T-helper 22 cell (primary cell): ENCODE data around the gene MC3R.
"Not testable (repeated sequence)": the region's sequence is repeated elsewhere in the genome, so short reads cannot be mapped to it uniquely, and the experiment has no call there.

Source experiments
- DNase-seq: peaks from one replicate; pipeline ENCODE4 v3.0.0-alpha.2; 2020; ENCODE audit warnings: low read depth

The MC3R gene

DNA sequence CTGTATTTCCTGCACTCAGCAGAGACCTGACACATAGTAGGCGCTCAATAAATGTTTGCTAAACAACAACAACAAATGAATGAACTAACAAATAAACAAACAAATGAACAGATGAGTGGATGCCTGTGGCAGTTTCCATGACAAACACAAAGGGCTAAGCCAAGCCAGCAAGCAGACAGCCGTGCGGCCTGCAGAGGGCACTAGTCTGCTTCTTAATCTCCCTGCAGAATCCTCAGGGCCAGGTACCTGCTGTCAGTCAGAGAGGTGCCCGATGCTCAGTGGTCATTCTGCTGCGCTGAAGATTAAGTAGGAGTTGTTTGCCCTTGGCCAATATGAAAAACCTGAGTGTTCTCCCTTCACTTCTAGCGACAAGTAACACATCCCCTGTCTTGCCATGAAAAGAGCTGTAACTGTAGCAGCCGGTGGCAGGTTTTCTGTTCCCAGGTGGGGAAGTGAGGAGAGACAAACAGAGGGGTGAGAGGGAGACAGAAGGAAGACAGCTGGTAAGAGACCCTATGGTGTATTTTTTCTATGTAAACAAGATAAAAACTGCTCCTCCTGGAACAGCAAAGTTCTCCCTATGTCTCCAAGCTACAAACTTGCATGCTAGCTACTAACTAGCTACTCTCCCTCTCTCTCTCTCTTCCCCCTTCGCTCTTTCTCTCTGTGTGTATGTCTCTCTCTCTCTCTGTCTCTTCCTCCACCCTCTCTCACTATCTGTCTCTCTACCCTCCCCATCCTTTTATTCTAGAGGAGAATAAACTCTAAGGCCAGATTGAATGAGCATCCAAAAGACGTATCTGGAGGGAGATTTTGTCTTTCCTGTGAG, at the start of gene MC3R:
Gene MC3R (plus strand): TSS at position 779 of the 829 bp plus-strand sequence. CDS start 112 bp downstream, outside the sequence.
- DNase-seq: no peak

DNA sequence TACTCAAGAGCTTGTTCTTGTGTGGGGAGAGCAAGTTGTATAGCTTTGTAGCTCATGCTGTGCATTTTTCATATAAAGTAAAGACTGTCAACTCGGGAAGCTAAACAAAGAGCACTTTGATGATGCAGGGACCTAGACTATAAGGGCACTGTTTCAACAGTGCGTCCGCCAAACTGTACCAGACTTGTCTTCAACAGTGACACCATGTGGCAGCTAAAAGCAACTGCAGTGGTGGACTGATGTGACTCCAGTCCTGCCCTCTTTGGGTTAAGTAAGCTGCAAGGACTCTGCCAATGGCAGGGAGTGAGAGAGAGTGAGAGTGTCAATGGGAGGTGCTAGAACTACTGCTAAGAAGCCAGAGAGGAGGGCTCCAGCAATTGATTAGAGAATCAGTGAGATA, 48.1 kb upstream of the MC3R start:
- DNase-seq: no peak

DNA sequence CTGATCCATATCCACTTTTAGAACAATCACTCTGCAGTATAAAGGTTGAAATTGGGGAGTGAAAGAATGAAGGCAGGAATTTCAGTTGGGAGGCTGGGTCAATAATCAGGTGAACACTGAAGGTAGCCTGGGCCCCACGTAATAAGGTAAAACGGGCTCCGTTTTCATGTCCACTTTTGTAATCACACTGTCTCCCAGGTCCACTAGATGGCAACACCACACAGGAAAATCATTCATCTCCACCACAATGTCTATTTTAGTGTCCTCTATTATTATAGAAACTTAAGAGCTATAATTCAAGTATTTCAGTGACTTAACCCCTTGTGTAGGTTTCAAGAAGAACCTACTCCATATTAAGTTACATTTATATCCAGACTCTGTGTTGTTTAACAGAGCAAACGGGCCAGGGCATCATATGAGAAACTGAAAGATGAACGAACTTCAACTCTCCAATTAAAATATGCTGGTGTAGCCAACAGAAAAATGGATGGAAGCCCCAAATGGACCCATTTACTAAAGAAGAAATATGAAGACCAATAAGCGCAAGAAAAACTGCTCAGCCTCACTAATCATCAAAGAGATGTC, 45.9 kb upstream of the MC3R start:
- no peak for DNase-seq

DNA sequence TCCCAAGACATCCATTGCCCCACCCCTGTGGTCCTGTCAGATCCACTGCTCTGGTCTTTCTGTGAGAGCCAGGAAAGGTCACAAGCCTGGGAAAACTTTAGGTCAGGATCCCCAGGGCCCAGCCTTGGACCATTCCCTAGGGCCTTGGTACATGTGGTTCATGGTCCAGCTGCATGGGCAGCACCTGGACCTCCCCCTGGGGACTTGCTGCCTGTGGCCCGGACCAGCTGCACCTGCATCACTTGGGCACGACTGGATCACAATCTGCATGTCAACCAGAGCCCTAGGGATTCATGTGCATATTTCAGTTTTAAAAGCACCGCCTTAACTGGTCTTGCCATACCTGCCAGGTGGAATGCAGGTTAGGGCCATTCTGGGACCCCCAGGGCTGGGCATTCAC, 44.3 kb upstream of the MC3R start:
- no peak for DNase-seq

- DNase-seq: no peak
These were observed 43.2 kb upstream of the MC3R start for GRCh38 chr20:56205346-56205745.

GRCh38 chr20:56207656-56208055, 40.9 kb upstream of the MC3R start:
- no peak for DNase-seq

- no peak for DNase-seq
These were observed 40.4 kb upstream of the MC3R start for GRCh38 chr20:56208121-56208520.

- no peak for DNase-seq
These were observed 37.5 kb upstream of the MC3R start for GRCh38 chr20:56211051-56211450.

- DNase-seq: no peak
These were observed 36.4 kb upstream of the MC3R start for GRCh38 chr20:56212091-56212490.

- no peak for DNase-seq
These were observed 35.2 kb upstream of the MC3R start for GRCh38 chr20:56213321-56213720.

DNA sequence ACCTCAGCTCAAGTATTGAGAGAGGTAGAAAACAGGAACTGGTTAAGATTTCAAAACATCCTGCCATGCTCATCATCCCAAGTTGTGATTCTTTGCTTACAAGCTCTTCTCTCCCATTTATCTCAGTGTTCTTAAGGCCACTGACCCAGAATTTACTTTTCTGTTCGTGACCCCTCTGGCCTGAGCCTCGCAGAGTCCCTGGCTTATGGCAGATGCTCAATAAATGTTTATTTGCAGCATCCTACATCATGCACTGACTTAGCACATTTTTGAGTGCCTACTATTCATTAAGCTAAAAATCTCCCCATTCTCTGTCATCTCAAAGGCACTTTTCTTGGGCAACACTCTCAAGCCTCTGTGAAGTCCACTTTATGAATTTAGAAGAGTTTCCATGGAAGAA, 33.4 kb upstream of the MC3R start:
- no peak for DNase-seq

- DNase-seq: no peak
These were observed 30.7 kb upstream of the MC3R start for GRCh38 chr20:56217829-56218228.

- not testable (repeated sequence) for DNase-seq
These were observed 27.3 kb upstream of the MC3R start for GRCh38 chr20:56221186-56221585.

DNA sequence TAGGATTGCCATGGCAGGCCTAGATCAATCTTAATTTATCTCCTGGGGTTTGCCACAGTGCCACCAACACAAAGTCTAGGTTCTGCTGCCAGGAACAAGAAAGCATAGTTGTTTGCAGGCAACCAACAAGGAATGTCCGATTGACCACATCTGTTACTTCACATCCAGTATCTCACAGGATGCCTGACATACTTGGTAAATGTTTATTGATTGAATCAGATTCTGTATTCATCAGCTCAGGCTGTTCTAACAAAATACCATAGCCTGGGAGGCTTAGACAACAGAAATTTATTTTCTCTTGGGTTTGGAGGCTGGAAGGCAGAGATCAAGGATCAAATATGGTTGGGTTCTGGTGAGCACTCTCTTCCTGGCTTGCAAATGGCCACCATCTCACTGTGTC, 26.3 kb upstream of the MC3R start:
- no peak for DNase-seq

- no peak for DNase-seq
These were observed 25.6 kb upstream of the MC3R start for GRCh38 chr20:56222945-56223344.

GRCh38 chr20:56223352-56223751, 25.2 kb upstream of the MC3R start:
- DNase-seq: no peak

DNA sequence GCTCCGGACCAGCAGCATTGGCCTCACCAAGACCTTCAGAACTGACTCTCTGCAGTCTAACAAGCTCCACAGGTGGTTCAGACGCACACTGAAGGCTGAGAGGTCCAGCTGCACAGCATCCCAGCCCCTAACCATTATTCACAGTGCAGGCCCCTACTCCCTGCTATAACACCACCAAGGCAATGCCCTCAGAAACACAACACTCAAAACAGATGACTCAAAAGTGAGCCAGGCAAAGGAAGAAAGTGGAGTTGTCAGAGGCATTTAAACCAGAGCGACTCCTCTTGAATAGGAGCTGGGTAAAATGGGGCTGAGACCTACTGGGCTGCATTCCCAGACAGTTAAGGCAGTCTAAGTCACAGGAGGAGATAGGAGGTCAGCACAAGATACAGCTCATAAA, 20.5 kb upstream of the MC3R start:
- no peak for DNase-seq

DNA sequence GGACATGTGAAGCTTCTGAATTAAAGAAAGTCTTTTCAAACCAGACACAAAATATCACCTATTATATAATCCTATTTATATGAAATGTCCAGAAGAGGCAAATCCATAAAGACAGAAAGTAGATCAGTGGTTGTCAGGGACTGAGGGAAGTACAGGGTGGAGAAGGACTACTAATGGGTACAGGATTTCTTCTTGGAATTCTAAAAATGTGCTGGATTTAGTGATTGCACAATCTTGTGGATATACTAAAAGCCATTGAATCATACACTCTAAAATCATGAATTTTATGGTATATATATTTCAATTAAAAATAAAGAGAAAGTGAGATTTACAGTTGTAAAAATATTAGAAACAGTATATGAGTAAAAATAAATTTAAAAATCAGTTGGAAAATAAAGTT, 18.7 kb upstream of the MC3R start:
- DNase-seq: no peak

- no peak for DNase-seq
These were observed 14.4 kb upstream of the MC3R start for GRCh38 chr20:56234110-56234509.

- DNase-seq: no peak
These were observed 11.2 kb upstream of the MC3R start for GRCh38 chr20:56237335-56237734.

GRCh38 chr20:56244259-56244658, 4.3 kb upstream of the MC3R start:
- no peak for DNase-seq

- DNase-seq: no peak
These were observed 2.8 kb upstream of the MC3R start for GRCh38 chr20:56245761-56246160.

GRCh38 chr20:56249244-56249955, 868 bp downstream of the MC3R start:
- DNase-seq: no peak
